ENCODE measurements around the gene SNAP47.

SNAP47 gene

GRCh38 chr1:227785805-227786671 is 50.8 kb downstream of the SNAP47 start:
- no peak for DNase-seq (ENCODE audit: low spot score)

GRCh38 chr1:227786673-227787512 is 51.7 kb downstream of the SNAP47 start:
- no peak for DNase-seq (ENCODE audit: low spot score)

DNA sequence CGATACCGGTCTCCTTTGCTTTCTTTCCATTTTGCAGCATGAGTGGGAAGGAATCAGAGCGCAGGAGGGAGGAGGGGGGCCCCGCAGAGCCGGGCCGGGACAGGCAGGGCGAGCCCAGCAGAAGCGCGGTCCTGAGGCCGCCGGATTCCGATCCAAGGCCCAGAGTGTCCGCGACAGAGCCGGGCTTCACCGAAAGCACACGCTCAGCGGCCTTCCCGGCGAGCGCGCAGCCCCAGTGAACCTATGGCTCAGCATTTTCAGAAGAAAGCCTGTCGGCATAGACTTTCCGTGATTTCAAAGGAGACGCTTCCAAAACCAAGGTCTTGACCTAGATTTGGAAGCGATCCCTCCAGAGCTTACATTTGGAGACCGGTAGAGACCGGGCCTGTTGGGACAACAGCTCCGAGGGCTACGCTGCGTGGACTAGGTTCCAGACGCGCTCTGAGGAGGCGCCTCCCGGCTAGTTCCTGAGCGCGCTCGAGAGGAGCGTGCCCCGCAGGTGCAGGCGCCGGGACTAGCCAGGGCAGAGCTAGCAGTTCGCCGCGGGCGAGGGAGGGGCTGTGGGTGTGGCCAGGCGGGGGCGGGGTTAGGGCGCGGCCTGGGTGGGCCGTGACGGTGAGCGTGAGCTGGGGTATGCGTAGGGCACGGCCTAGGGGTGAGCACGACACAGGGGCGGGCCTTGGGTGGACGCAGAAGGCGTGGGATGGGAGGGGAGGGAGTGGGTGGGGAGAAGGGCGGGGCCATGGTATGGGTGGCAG is 52.5 kb downstream of the SNAP47 start:
- DNase-seq (ENCODE audit: low spot score), result peak; percentile 37

- DNase-seq (ENCODE audit: low spot score), result peak; percentile 30
Measured at GRCh38 chr1:227788271-227789083, 53.2 kb downstream of the SNAP47 start.

GRCh38 chr1:227789084-227790033 is 54.1 kb downstream of the SNAP47 start:
- no peak for DNase-seq (ENCODE audit: low spot score)

DNA sequence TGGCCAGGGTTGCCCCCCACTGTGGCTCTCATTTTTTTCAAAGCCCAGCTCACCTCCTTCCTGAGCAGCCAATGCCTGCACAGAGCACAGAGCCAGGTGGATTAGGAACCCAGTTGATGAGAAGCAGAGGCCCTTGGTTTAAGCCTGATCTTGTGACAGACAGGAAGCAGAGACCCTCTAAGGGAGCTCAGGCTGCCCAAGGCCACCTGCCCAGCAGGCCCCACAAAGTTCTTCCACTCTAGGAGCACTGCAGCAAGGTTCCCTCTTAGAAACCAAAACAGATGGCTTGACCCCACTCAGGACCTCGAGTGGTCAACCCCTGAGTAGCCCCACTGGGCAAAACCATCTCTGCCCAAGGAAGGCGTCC is 54.8 kb downstream of the SNAP47 start:
- DNase-seq (ENCODE audit: low spot score), result no peak

DNA sequence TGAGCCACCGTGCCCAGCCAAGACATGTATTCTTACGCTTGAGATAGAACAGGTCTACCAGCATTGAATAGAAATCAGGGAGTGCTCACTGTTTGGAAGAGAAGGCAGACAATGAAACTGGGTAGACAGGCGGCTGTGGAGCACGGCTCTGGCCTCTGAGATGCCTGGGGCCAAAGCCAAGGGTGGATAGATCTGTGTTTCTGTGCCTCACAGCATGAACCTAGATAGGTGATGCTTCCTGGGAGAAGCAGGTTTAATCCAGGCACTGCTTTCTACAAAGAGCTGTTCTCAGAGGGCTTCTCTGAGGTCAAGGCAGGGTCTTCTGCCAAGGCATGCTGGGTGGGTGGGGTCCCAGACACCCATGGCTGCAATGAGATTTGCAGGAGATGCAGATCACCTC is 55.6 kb downstream of the SNAP47 start:
- DNase-seq (ENCODE audit: low spot score), result no peak

DNA sequence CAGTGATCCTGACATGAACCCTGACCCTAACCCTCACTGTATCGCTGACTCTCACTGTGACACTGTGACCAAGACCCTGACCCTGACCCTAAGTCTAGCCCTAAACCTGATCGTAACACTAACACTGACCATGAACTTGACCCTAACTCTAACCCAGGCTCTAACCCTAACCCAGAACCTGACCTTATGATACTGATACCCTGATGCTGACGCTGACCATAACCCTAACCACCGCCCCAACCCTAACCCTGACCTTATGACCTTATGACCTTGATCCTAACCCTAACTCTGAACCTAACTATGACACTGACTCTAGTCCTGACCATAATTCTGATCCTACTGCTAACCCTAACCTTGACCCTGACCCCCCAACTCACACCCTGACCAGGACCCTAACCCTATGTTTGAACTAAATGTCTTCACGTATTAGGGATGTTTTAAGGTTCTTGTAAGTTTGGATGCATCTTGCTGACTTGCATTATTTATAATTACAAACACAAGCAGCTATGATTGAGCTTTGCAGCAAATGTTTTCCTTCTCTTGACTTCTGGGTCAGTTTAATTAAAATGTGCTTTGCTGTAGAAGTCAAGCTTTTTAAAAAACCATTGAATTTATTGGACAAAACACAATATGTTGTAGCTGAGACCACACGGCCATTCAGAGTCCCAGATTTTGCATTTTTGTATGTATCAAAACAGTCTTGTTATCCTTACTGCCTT is 56.3 kb downstream of the SNAP47 start:
- no peak for DNase-seq (ENCODE audit: low spot score)

DNA sequence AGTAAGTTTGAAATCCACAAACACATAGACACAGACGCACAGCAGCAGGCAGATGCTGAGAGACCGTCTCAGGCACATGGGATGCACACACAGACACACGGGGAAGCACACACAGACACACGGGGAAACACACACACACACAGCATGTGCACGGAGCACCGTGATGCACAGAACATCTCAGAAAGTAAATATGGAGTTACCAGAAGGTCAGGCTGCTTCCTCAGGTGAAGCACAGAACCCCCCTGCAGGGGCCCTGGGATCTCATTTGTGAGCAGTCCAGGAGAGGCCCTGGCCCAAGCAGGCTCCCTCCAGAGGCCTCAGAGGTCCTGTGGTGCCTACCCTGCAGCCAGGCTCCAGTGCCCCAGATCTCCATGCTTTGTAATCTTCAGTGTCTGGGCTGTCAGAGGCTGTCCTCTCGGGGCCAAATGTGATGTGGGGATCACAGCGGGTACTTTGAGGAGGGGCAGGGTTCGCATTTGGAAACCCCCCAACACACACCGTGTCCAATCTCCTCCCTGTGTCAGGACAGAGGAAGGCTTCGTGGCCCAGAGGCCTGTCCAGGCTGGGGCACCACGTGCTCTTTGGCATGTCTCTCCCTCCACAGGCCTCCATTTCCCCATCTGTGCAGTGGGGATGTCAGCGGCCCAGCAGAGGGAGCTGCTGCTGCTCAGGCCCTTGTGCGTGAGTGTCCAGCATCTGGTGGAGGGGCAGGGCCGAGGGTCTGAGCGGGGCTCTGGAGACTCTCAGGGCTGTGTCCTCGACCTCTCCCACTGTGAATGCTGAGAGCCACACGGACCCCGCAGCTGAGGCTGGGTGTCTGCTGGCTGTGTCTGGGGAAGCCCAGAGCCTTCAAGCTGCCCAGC is 57.2 kb downstream of the SNAP47 start:
- DNase-seq (ENCODE audit: low spot score), result no peak

GRCh38 chr1:227793079-227793947 is 58.1 kb downstream of the SNAP47 start:
- DNase-seq (ENCODE audit: low spot score), result no peak

- DNase-seq (ENCODE audit: low spot score), result no peak
Measured at GRCh38 chr1:227793948-227794816, 58.9 kb downstream of the SNAP47 start.

DNA sequence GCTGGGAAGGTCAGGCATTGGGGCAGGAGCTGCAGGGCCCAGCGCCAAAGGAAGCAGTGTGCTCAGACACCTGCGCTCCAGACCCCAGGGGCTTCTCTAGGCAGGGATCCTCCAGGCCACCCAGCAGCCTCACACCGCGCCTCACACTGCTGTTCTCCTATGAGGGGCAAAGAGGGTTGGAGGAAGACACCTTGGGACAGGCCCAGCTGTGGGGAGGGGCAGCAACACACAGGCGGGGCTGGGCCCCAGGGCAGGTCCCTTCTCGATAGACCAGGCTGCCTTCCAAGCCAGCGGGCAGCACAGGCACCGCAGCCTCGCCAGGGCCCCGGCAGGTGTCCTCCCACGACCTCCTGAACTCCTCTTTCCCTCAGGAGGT is 59.6 kb downstream of the SNAP47 start:
- DNase-seq (ENCODE audit: low spot score), result no peak

DNA sequence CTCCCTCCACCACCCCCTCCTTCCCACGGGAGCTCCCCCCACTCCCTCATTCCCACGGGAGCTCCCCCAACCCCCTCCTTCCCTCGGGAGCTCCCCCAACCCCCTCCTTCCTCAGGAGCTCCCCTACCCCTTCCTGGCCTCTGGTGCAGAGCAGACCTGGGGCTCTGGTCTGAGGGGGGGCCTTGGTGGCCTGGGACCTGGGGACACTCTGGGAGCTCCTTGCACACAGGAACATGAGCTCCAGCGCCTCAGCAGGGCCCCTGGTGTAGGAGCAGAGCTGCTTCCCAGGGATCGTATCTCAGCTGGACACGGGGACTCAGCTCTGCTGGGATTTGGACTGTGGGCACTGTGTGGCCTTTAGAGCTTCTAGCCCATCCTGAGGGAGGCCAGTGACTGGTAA is 60.5 kb downstream of the SNAP47 start:
- DNase-seq (ENCODE audit: low spot score), result no peak

DNA sequence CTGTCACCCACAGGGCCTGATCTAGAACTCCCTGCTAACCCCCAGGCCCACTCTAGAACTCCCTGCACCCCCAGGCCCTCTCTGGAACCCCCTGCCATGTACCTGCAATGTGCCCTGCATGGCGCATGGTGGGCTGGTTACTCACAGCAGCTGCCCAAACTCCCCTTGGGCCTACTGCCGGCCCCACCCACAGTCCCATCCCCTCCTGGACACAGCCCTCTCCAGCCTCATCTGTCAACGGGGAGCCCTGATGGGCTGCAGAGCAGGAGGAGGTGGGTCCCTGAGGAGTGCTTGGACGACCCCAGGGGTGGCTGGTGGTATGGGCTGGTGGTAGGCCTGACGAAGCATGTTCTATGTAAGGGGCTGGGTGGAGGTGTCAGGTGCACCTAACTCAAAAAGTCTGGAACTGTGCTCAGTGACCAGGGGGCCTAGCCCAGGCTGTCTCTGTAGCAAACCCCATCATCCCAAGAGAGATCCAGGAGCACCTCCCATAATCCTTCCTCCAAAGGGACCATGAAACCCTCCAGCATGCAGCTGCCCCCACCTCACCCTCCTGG is 61.2 kb downstream of the SNAP47 start:
- no peak for DNase-seq (ENCODE audit: low spot score)

DNA sequence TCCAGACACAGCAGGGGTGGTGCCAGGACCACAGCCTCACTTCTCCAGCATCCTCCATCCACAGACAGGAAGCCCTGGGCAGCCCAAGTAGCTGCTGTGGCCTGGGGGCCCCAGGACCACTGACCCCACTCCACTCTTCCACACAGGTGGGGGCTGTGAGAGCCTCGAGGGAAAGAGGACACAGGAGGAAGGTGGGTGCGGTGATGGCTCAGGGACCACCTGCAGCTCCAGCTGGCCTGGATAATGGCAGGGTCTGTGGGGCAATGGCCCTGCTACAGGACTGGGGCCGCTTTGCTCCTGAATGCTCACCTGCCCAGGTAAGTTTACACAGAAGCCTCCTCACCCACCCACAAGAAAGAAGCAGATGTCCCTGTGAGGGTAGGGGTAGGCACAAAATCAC is 61.9 kb downstream of the SNAP47 start:
- DNase-seq (ENCODE audit: low spot score), result no peak

DNA sequence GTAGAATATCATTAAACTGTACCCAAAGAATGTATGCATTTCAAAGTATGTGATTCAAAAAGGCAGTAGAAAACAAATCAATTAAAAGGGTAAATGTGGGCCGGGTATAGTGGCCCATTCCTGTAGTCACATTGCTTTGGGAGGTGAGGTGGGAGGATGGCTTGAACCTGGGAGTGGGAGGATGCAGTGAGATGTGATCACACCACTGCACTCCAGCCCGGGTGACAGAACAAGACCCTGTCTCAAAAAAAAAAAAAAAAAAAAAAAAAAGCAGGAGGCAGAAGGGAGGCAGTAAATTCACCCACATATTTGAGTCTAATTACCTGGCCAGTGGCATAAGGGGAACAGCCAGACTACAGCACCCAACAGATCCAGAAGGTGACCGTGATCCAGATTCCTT is 62.4 kb downstream of the SNAP47 start:
- DNase-seq (ENCODE audit: low spot score), result no peak

Data from hematopoietic multipotent progenitor cell treated with erythropoietin and hydrocortisone succinate and interleukin-3 and kit ligand, for 17 days (in vitro differentiated cells).